OCI-LY1 (cell line): ENCODE measurements around the gene SF3B3.

Source experiments
- CTCF ChIP-seq: fragments of 200-600 bp; sonication (generic), shearing (Covaris generic); IDR thresholded peaks from 2 replicates; pipeline ENCODE4 v1.5.1; 2017; ENCODE audit warnings: mild to moderate bottlenecking, antibody characterized with exemption, low read length, moderate library complexity, mixed read lengths
- EZH2 ChIP-seq: fragments of 200-600 bp; sonication (generic), shearing (Covaris generic); IDR thresholded peaks from 2 replicates; pipeline ENCODE4 v1.8.0; 2017; ENCODE audit warnings: borderline replicate concordance, mixed run types, mild to moderate bottlenecking, antibody characterized with exemption, low read length, moderate library complexity, mixed read lengths

GRCh38 chr16:70582280-70582978, 58.8 kb downstream of the SF3B3 start:
- TF ChIP-seq CTCF (peak; percentile 60), EZH2 (no peak)
